CD4-positive, CD25-positive, alpha-beta regulatory T cell (primary cell): ENCODE measurements around the gene RUNDC3A. TPM values are rescaled to one million over a fixed set of nuclear protein-coding genes. Genes with fewer than 3 reads are reported as not detected.

Experiments
- ATAC-seq, 2 donors: fragments of 150-1000 bp; cut with Tn5 transposase; one replicate each; pipeline ENCODE4 v1.10.0; 2021; ENCODE audit warnings: low read depth in 2 of 2, moderate number of reproducible peaks in 2 of 2, moderate library complexity in 1 of 2
- DNase-seq, 3 donors: peaks; one replicate each; pipeline versions ENCODE4 v3.0.0 to v3.0.0-alpha.2; 2012 to 2022; ENCODE audit warnings: mixed read lengths in 1 of 3
- H3K27ac ChIP-seq: one replicate; pipeline ENCODE4 v1.7.0; 2013; ENCODE audit warnings: mild to moderate bottlenecking, low read length; ENCODE audit not compliant: insufficient read depth, poor library complexity, severe bottlenecking
- H3K27me3 ChIP-seq: one replicate; pipeline ENCODE4 v1.7.0; 2013; ENCODE audit warnings: low read length; ENCODE audit not compliant: control insufficient read depth, insufficient read depth
- H3K36me3 ChIP-seq: one replicate; pipeline ENCODE4 v1.7.0; 2013; ENCODE audit warnings: mild to moderate bottlenecking, low read length, moderate library complexity; ENCODE audit not compliant: control insufficient read depth, insufficient read depth
- H3K4me1 ChIP-seq: 2 replicates; pipeline ENCODE4 v1.7.0; 2013; ENCODE audit warnings: mild to moderate bottlenecking, low read length; ENCODE audit not compliant: insufficient read depth, control insufficient read depth, poor library complexity, severe bottlenecking
- H3K4me3 ChIP-seq: one replicate; pipeline ENCODE4 v1.7.0; 2013; ENCODE audit warnings: low read depth, mild to moderate bottlenecking, low read length, moderate library complexity
- H3K9me3 ChIP-seq, 2 experiments: 1 replicate in 1 of 2; 2 replicates in 1 of 2; pipeline ENCODE4 v1.7.0; 2013; ENCODE audit warnings: low read length in 2 of 2, mild to moderate bottlenecking in 1 of 2, moderate library complexity in 1 of 2; ENCODE audit not compliant: control insufficient read depth in 2 of 2
- H3K27ac Mint-ChIP-seq, 3 donors: one replicate each; pipeline ENCODE4 v1.8.0; 2020 to 2022; ENCODE audit warnings: mild to moderate bottlenecking in 3 of 3, mixed read lengths in 3 of 3, moderate library complexity in 2 of 3
- H3K27me3 Mint-ChIP-seq: one replicate; pipeline ENCODE4 v1.8.0; 2022; ENCODE audit warnings: mild to moderate bottlenecking, mixed read lengths
- H3K36me3 Mint-ChIP-seq: one replicate; pipeline ENCODE4 v1.8.0; 2020; ENCODE audit warnings: mixed read lengths
- H3K4me1 Mint-ChIP-seq, 4 donors: one replicate each; pipeline ENCODE4 v1.8.0; 2020 to 2022; ENCODE audit warnings: mixed read lengths in 4 of 4, mild to moderate bottlenecking in 1 of 4
- H3K4me3 Mint-ChIP-seq, 4 donors: one replicate each; pipeline ENCODE4 v1.8.0; 2020 to 2022; ENCODE audit warnings: mild to moderate bottlenecking in 4 of 4, mixed read lengths in 4 of 4, moderate library complexity in 3 of 4
- H3K9me3 Mint-ChIP-seq, 7 donors: one replicate each; pipeline ENCODE4 v1.8.0; 2020 to 2022; ENCODE audit warnings: mixed read lengths in 7 of 7, mild to moderate bottlenecking in 3 of 7, moderate library complexity in 2 of 7
- polyA plus RNA-seq, 4 donors: library from polyadenylated mRNA; unstranded; fragments of 300-500 nt; fragmentation: Illumina TruSeq; gene quantifications; one replicate each; pipeline ENCODE4 v1.2.3, GENCODE V29; 2021
- total RNA-seq: library from RNA; stranded (reverse); gene quantifications from one replicate; pipeline ENCODE4 v1.2.3, GENCODE V29; 2022

The RUNDC3A gene
- total and polyA plus RNA-seq, 5 donors from 2014 or later, result 0.27 to 0.96 TPM; not detected in 3

- Histone ChIP-seq H3K27me3 (no peaks in the 10 kb centered on the region), H3K9me3 (no peaks in the 10 kb centered on the region), H3K4me3 (no peak overlapping the region), H3K4me1 (no peaks in the 10 kb centered on the region), H3K27ac (no peak overlapping the region), H3K36me3 (no peaks in the 10 kb centered on the region)
- Mint-ChIP-seq H3K4me3 (no peak overlapping the region), H3K9me3 (no peaks in the 10 kb centered on the region), H3K27ac (no peak overlapping the region), H3K36me3 (no peaks in the 10 kb centered on the region), H3K4me1 (peaks cover 0 to 6% (median 0%) of the 10 kb centered on the region in 4 donors), H3K27me3 (peaks cover 26% of the 10 kb centered on the region)
- ATAC-seq (no peak), DNase-seq (no peak)
Measured at GRCh38 chr17:44287651-44288050, 20.8 kb upstream of the RUNDC3A start.

- Histone ChIP-seq H3K4me3 (no peak overlapping the region), H3K27ac (no peak overlapping the region), H3K4me1 (no peaks in the 10 kb centered on the region), H3K9me3 (no peaks in the 10 kb centered on the region), H3K36me3 (no peaks in the 10 kb centered on the region), H3K27me3 (no peaks in the 10 kb centered on the region)
- DNase-seq, result no peak
- Mint-ChIP-seq H3K4me3 (no peak overlapping the region), H3K4me1 (no peaks in the 10 kb centered on the region), H3K27ac (no peak overlapping the region), H3K27me3 (peaks cover 33% of the 10 kb centered on the region), H3K36me3 (no peaks in the 10 kb centered on the region), H3K9me3 (no peaks in the 10 kb centered on the region)
- no peak for ATAC-seq
Measured at GRCh38 chr17:44293509-44294226, 14.7 kb upstream of the RUNDC3A start.

DNA sequence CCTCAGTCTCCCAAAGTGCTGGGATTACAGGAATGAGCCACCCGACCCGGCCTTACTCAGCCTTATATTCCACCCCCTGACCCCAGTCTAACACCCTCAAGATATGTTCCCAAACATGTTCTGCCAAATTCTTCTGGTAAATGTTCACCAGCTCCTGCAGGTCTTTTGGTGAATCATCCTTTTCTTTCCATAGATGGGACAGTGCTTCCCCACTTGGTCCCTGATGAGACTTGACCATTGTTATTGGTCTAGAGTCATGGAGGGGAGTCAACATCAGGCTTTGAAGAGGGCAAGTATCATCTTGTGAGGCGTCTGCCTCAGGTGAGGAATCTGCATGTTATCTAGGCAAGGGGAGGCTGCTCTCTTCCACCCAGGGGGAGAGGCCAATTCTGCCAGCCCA is 10.4 kb upstream of the RUNDC3A start:
- no peaks in the 10 kb centered on the region for H3K36me3 Mint-ChIP-seq

DNA sequence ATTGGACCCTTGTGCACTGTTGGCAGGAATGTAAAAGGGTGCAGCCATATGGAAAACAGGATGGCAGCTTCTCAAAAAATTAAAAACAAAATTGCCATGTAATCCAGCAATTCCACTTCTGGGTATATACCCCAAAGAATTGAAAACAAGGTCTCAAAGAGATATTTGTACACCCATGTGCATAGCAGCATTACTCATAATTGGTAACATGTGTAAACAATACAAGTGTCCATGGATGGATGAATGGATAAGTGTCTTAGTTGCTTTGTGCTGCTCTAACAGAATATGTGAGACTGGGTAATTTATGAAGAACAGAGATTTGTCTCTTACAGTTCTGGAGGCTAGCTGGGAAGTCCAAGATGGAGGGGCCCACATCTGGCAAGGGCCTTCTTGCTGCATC is 3.8 kb upstream of the RUNDC3A start:
- peaks cover 46% of the 10 kb centered on the region for H3K27me3 Mint-ChIP-seq
- Histone ChIP-seq H3K27me3 (peaks cover 15% of the 10 kb centered on the region), H3K4me3 (no peak overlapping the region), H3K36me3 (no peaks in the 10 kb centered on the region), H3K9me3 (no peaks in the 10 kb centered on the region), H3K4me1 (peaks cover 17% of the 10 kb centered on the region), H3K27ac (no peak overlapping the region)
- no peaks in the 10 kb centered on the region for H3K36me3 Mint-ChIP-seq
- H3K4me1 Mint-ChIP-seq, result peaks cover 0 to 19% (median 6%) of the 10 kb centered on the region in 4 donors
- H3K27ac Mint-ChIP-seq, result no peak overlapping the region
- peaks cover 0 to 2% (median 0%) of the 10 kb centered on the region in 7 donors for H3K9me3 Mint-ChIP-seq
- H3K4me3 Mint-ChIP-seq, result no peak overlapping the region
- DNase-seq (no peak), ATAC-seq (no peak)

More for the DNA sequence above, 10.4 kb upstream of the RUNDC3A start:
- Histone ChIP-seq H3K27me3 (peaks cover 5% of the 10 kb centered on the region), H3K4me1 (no peaks in the 10 kb centered on the region), H3K27ac (no peak overlapping the region), H3K9me3 (no peaks in the 10 kb centered on the region), H3K36me3 (no peaks in the 10 kb centered on the region), H3K4me3 (no peak overlapping the region)
- no peak overlapping the region for H3K4me3 Mint-ChIP-seq
- no peak overlapping the region for H3K27ac Mint-ChIP-seq
- DNase-seq, result no peak
- no peak for ATAC-seq
- peaks cover 34% of the 10 kb centered on the region for H3K27me3 Mint-ChIP-seq
- H3K9me3 Mint-ChIP-seq, result no peaks in the 10 kb centered on the region
- H3K4me1 Mint-ChIP-seq, result peaks cover 0 to 6% (median 0%) of the 10 kb centered on the region in 4 donors

- Mint-ChIP-seq H3K27me3 (peaks cover 40% of the 10 kb centered on the region), H3K4me3 (peak overlapping the region in 3 of 4 donors; percentile 0 to 72 (median 66)), H3K27ac (peak overlapping the region in 1 of 3 donors; percentile 28), H3K36me3 (no peaks in the 10 kb centered on the region), H3K4me1 (peaks cover 0 to 23% (median 8%) of the 10 kb centered on the region in 4 donors), H3K9me3 (peaks cover 0 to 4% (median 0%) of the 10 kb centered on the region in 7 donors)
- H3K27me3 ChIP-seq, result peaks cover 10% of the 10 kb centered on the region
- H3K27ac ChIP-seq, result no peak overlapping the region
- no peak for DNase-seq
- ATAC-seq, result no peak
- no peak overlapping the region for H3K4me3 ChIP-seq
- no peaks in the 10 kb centered on the region for H3K9me3 ChIP-seq
- H3K4me1 ChIP-seq, result peaks cover 17% of the 10 kb centered on the region
- no peaks in the 10 kb centered on the region for H3K36me3 ChIP-seq
Measured at GRCh38 chr17:44307387-44308186, 814 bp upstream of the RUNDC3A start.

GRCh38 chr17:44308865-44309264 is 464 bp downstream of the RUNDC3A start:
- peaks cover 38% of the 10 kb centered on the region for H3K27me3 Mint-ChIP-seq
- H3K9me3 Mint-ChIP-seq, result peaks cover 0 to 4% (median 0%) of the 10 kb centered on the region in 7 donors
- peak overlapping the region in 2 of 4 donors; percentile 41 to 72 for H3K4me3 Mint-ChIP-seq
- Histone ChIP-seq H3K36me3 (no peaks in the 10 kb centered on the region), H3K27ac (no peak overlapping the region), H3K27me3 (peaks cover 10% of the 10 kb centered on the region), H3K9me3 (no peaks in the 10 kb centered on the region), H3K4me1 (peaks cover 17% of the 10 kb centered on the region), H3K4me3 (no peak overlapping the region)
- DNase-seq (no peak), ATAC-seq (no peak)
- H3K27ac Mint-ChIP-seq, result no peak overlapping the region
- no peaks in the 10 kb centered on the region for H3K36me3 Mint-ChIP-seq
- peaks cover 0 to 23% (median 8%) of the 10 kb centered on the region in 4 donors for H3K4me1 Mint-ChIP-seq

DNA sequence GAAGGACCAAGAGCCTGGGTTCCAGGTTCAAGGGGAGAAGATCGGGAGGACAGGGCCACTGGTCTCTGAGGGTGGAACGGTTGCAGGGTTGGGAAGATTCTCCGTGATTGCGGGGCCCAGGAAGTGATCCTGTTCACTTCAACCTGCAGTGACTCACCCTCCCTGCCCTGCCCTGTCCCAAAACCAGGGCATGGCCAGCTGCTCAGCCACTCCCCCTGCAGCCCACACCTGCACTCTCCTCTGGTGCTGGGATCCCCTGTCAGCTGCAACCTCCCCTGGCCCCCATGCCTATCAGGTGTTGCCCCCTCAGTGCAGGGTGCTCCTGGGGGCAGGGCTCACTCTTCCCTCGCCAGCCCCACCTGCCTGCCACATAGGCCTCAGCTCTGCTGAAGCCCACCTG is 1.1 kb downstream of the RUNDC3A start:
- H3K27ac ChIP-seq, result no peak overlapping the region
- peaks cover 0 to 28% (median 8%) of the 10 kb centered on the region in 4 donors for H3K4me1 Mint-ChIP-seq
- no peak overlapping the region for H3K4me3 ChIP-seq
- peaks cover 36% of the 10 kb centered on the region for H3K27me3 Mint-ChIP-seq
- peak overlapping the region; percentile 18 to 72 (median 66) for H3K4me3 Mint-ChIP-seq
- DNase-seq (no peak), ATAC-seq (no peak)
- peaks cover 17% of the 10 kb centered on the region for H3K4me1 ChIP-seq
- H3K36me3 Mint-ChIP-seq, result no peaks in the 10 kb centered on the region
- peak overlapping the region in 1 of 3 donors; percentile 75 for H3K27ac Mint-ChIP-seq
- peaks cover 0 to 4% (median 0%) of the 10 kb centered on the region in 7 donors for H3K9me3 Mint-ChIP-seq
- H3K27me3 ChIP-seq, result peaks cover 15% of the 10 kb centered on the region
- no peaks in the 10 kb centered on the region for H3K36me3 ChIP-seq
- no peaks in the 10 kb centered on the region for H3K9me3 ChIP-seq
